Sigmoid colon (tissue), 7 donors: ENCODE data around the gene CFAP161. TPM values are rescaled to one million over a fixed set of nuclear protein-coding genes. Genes with fewer than 3 reads are reported as not detected.
A peak's percentile ranks its signal among the peaks of the same experiment; 100 is the strongest.

Experiments
- DNase-seq: peaks from one replicate; pipeline ENCODE4 v3.0.0-alpha.2; 2019
- H3K27ac ChIP-seq, 4 donors: fragments of 200-600 bp; sonication (generic); one replicate each; pipeline ENCODE4 v1.5.1; 2016 to 2019; ENCODE audit warnings: mild to moderate bottlenecking in 1 of 4
- H3K27me3 ChIP-seq, 3 donors: fragments of 200-600 bp; sonication (generic); one replicate each; pipeline ENCODE4 v1.5.1; 2019; ENCODE audit warnings: mild to moderate bottlenecking in 1 of 3
- H3K36me3 ChIP-seq, 4 donors: fragments of 200-600 bp; sonication (generic); one replicate each; pipeline ENCODE4 v1.5.1; 2016 to 2019
- H3K4me1 ChIP-seq, 4 donors: fragments of 200-600 bp; sonication (generic); one replicate each; pipeline ENCODE4 v1.5.1; 2017 to 2019
- H3K4me3 ChIP-seq, 4 donors: fragments of 200-600 bp; sonication (generic); one replicate each; pipeline ENCODE4 v1.5.1; 2017 to 2019; ENCODE audit warnings: mild to moderate bottlenecking in 2 of 4, moderate library complexity in 1 of 4
- H3K9me3 ChIP-seq, 4 donors: fragments of 200-600 bp in 3 of 4; sonication (generic) in 3 of 4; one replicate each; pipeline versions ENCODE4 v1.5.1 to v1.6.1; 2013 to 2019
- CTCF ChIP-seq, 4 experiments: fragments of 450-650 bp in 3 of 4; fragments of 200-600 bp in 1 of 4; IDR thresholded peaks; one replicate each; pipeline ENCODE4 v1.5.1; 2016 to 2019; ENCODE audit warnings: antibody characterized with exemption in 4 of 4, mild to moderate bottlenecking in 3 of 4, moderate library complexity in 2 of 4
- EP300 ChIP-seq, 4 donors: sonication (generic); formaldehyde crosslinking; IDR thresholded peaks; one replicate each; pipeline ENCODE4 v1.6.1; 2017; ENCODE audit warnings: antibody characterized with exemption in 4 of 4
- POLR2A ChIP-seq, 2 donors: fragments of 450-650 bp; IDR thresholded peaks; one replicate each; pipeline ENCODE4 v1.6.1; 2016; ENCODE audit warnings: antibody characterized with exemption in 2 of 2, mild to moderate bottlenecking in 2 of 2, moderate library complexity in 2 of 2
- POLR2AphosphoS5 ChIP-seq, 4 donors: sonication (generic); formaldehyde crosslinking; IDR thresholded peaks; one replicate each; pipeline ENCODE4 v1.6.1; 2017; ENCODE audit warnings: antibody characterized with exemption in 4 of 4
- WGBS, 2 donors: extraction: QIAGEN DNeasy Blood & Tissue Kit; methylation state at CpG; one replicate each; pipeline ENCODE4 v1.1.7; 2013; 5-methylcytosine and 5-hydroxymethylcytosine counted together
- intact Hi-C: fragments of 100-400 bp; cut with DNase I; formaldehyde crosslinking; loops from one replicate; pipeline ENCODE4 v1.15.1; 2023
- polyA plus RNA-seq, 3 donors: library from polyadenylated mRNA; stranded (reverse); fragments of 200-250 nt; gene quantifications; one replicate each; pipeline ENCODE4 v1.2.3, GENCODE V29; 2013
- total RNA-seq, 4 donors: library from RNA; depleted of rRNA; stranded (reverse); fragments of >200 nt; gene quantifications; one replicate each; pipeline ENCODE4 v1.1.0, GENCODE V29; 2016
- donor health status: healthy with polysubstance abuse.
- donor health status: Bipolar disorder and iron deficiency.
- donor health status: healthy.

CFAP161 gene
- total and polyA plus RNA-seq, 7 donors: 2.1 TPM; not detected in 6

GRCh38 chr15:81161160-81161673, 27.1 kb downstream of the CFAP161 start:
- Histone ChIP-seq H3K36me3 (no peaks in the 10 kb centered on the region), H3K4me3 (no peak overlapping the region), H3K27me3 (no peaks in the 10 kb centered on the region), H3K27ac (peak overlapping the region; percentile 7 to 59 (median 16)), H3K9me3 (no peaks in the 10 kb centered on the region), H3K4me1 (peaks cover 0 to 25% (median 19%) of the 10 kb centered on the region in 4 donors)
- TF ChIP-seq CTCF (IDR thresholded peaks at IDR 0.05) (no peak), EP300 (IDR thresholded peaks at IDR 0.05) (no peak), POLR2A (IDR thresholded peaks at IDR 0.05) (no peak), POLR2AphosphoS5 (IDR thresholded peaks at IDR 0.05) (no peak)
- 29 to 36% methylated on average over 4 of the region's 4 CpGs for WGBS, 2 donors
- intact Hi-C loops: no loop called here
- DNase-seq: no peak

- peaks cover 0 to 24% (median 19%) of the 10 kb centered on the region in 4 donors for H3K4me1 ChIP-seq
- DNase-seq: no peak
- peak overlapping the region in 1 of 4 donors; percentile 59 for H3K27ac ChIP-seq
- no peak for TF ChIP-seq POLR2AphosphoS5 (IDR thresholded peaks at IDR 0.05)
- TF ChIP-seq EP300 (IDR thresholded peaks at IDR 0.05): no peak
- no peak for TF ChIP-seq POLR2A (IDR thresholded peaks at IDR 0.05)
- TF ChIP-seq CTCF (IDR thresholded peaks at IDR 0.05): no peak
- WGBS, 2 donors: 74% methylated on average over 7 of the region's 7 CpGs
- H3K27me3 ChIP-seq: no peaks in the 10 kb centered on the region
- H3K4me3 ChIP-seq: no peak overlapping the region
- intact Hi-C loops: no loop called here
- H3K9me3 ChIP-seq: no peaks in the 10 kb centered on the region
- H3K36me3 ChIP-seq: no peaks in the 10 kb centered on the region
Measured at GRCh38 chr15:81161851-81162250, 27.8 kb downstream of the CFAP161 start.

GRCh38 chr15:81163961-81164800, 30.1 kb downstream of the CFAP161 start:
- TF ChIP-seq CTCF (IDR thresholded peaks at IDR 0.05): no peak
- no peak for TF ChIP-seq POLR2A (IDR thresholded peaks at IDR 0.05)
- no peak for TF ChIP-seq POLR2AphosphoS5 (IDR thresholded peaks at IDR 0.05)
- no peak for TF ChIP-seq EP300 (IDR thresholded peaks at IDR 0.05)
- Histone ChIP-seq H3K36me3 (no peaks in the 10 kb centered on the region), H3K4me3 (no peak overlapping the region), H3K27ac (no peak overlapping the region), H3K27me3 (no peaks in the 10 kb centered on the region), H3K4me1 (peaks cover 0 to 14% (median 12%) of the 10 kb centered on the region in 4 donors), H3K9me3 (no peaks in the 10 kb centered on the region)
- intact Hi-C loops: no loop called here
- 66 to 82% methylated on average over 3 of the region's 3 CpGs for WGBS, 2 donors
- no peak for DNase-seq

GRCh38 chr15:81165535-81165934, 31.5 kb downstream of the CFAP161 start:
- 76 to 89% methylated on average over 3 of the region's 3 CpGs for WGBS, 2 donors

More at GRCh38 chr15:81165535-81165934, 31.5 kb downstream of the CFAP161 start:
- no peaks in the 10 kb centered on the region for H3K27me3 ChIP-seq
- no peak for TF ChIP-seq EP300 (IDR thresholded peaks at IDR 0.05)
- no peak for TF ChIP-seq CTCF (IDR thresholded peaks at IDR 0.05)
- TF ChIP-seq POLR2AphosphoS5 (IDR thresholded peaks at IDR 0.05): no peak
- no peak for TF ChIP-seq POLR2A (IDR thresholded peaks at IDR 0.05)
- DNase-seq: no peak
- intact Hi-C loops: no loop called here
- no peaks in the 10 kb centered on the region for H3K36me3 ChIP-seq
- H3K4me1 ChIP-seq: peaks cover 0 to 9% (median 8%) of the 10 kb centered on the region in 4 donors
- H3K27ac ChIP-seq: no peak overlapping the region
- no peaks in the 10 kb centered on the region for H3K9me3 ChIP-seq
- no peak overlapping the region for H3K4me3 ChIP-seq
